GM12878 (cell line): Measurements from ENCODE around the gene SKIC8. TPM values are rescaled to one million over a fixed set of nuclear protein-coding genes. Genes with fewer than 3 reads are reported as not detected.

Experiments
- ATF7 ChIP-seq: fragments of 450-650 bp; IDR thresholded peaks from 2 replicates; pipeline ENCODE4 v1.6.1; 2016; ENCODE audit warnings: low read depth, mild to moderate bottlenecking
- BACH1 ChIP-seq: fragments of 450-650 bp; IDR thresholded peaks from 2 replicates; pipeline ENCODE4 v1.6.1; 2017; ENCODE audit warnings: mild to moderate bottlenecking, borderline replicate concordance
- CBFB ChIP-seq: IDR thresholded peaks from 2 replicates; pipeline ENCODE4 v1.6.1; 2016; ENCODE audit warnings: antibody characterized with exemption, low read depth
- CHD4 ChIP-seq: fragments of 200-600 bp; sonication (generic); IDR thresholded peaks from 2 replicates; pipeline ENCODE4 v1.6.1; 2016; ENCODE audit warnings: mild to moderate bottlenecking
- DPF2 ChIP-seq: fragments of 450-650 bp; IDR thresholded peaks from 2 replicates; pipeline ENCODE4 v1.6.1; 2017; ENCODE audit warnings: mild to moderate bottlenecking
- GATAD2B ChIP-seq: fragments of 450-650 bp; conservative IDR thresholded peaks from 2 replicates; pipeline ENCODE4 v1.6.1; 2017; ENCODE audit warnings: low read depth, mild to moderate bottlenecking, moderate library complexity
- HDGF ChIP-seq: fragments of 450-650 bp; IDR thresholded peaks from 2 replicates; pipeline ENCODE4 v1.6.1; 2016; ENCODE audit warnings: antibody characterized with exemption
- IKZF1 ChIP-seq: fragments of 450-650 bp; conservative IDR thresholded peaks from 2 replicates; pipeline ENCODE4 v1.6.1; 2017; ENCODE audit warnings: antibody characterized with exemption, mild to moderate bottlenecking
- KAT2A ChIP-seq: conservative IDR thresholded peaks from 2 replicates; pipeline ENCODE4 v1.6.1; 2011; ENCODE audit warnings: low read depth, low read length; ENCODE audit not compliant: control insufficient read depth
- MEF2B ChIP-seq: fragments of 450-650 bp; IDR thresholded peaks from 2 replicates; pipeline ENCODE4 v1.6.1; 2018; ENCODE audit warnings: mild to moderate bottlenecking, moderate library complexity; ENCODE audit not compliant: partially characterized antibody, poor library complexity, severe bottlenecking
- NFIC ChIP-seq: IDR thresholded peaks from 2 replicates; pipeline ENCODE4 v1.6.1; 2012; ENCODE audit warnings: low read depth, mild to moderate bottlenecking, inconsistent platforms, low read length, moderate library complexity
- NFYA ChIP-seq: IDR thresholded peaks from 2 replicates; pipeline ENCODE4 v1.6.1; 2011; ENCODE audit warnings: low read depth, mild to moderate bottlenecking, low read length, improper control_type of control experiment, borderline replicate concordance
- NR2F1 ChIP-seq: fragments of 450-650 bp; conservative IDR thresholded peaks from 2 replicates; pipeline ENCODE4 v1.6.1; 2017; ENCODE audit warnings: mild to moderate bottlenecking
- PAX5 ChIP-seq: IDR thresholded peaks from 2 replicates; pipeline ENCODE4 v1.6.1; 2011; ENCODE audit warnings: low read depth, low read length, borderline replicate concordance
- PML ChIP-seq: IDR thresholded peaks from 2 replicates; pipeline ENCODE4 v1.6.1; 2012; ENCODE audit warnings: low read length, inconsistent platforms
- POLR2A ChIP-seq: IDR thresholded peaks from 2 replicates; pipeline ENCODE4 v1.6.1; 2011; ENCODE audit warnings: low read depth, mild to moderate bottlenecking, low read length
- RAD21 ChIP-seq: IDR thresholded peaks from 2 replicates; pipeline ENCODE4 v1.6.1; 2011; ENCODE audit warnings: mild to moderate bottlenecking, low read depth, low read length, moderate library complexity; ENCODE audit not compliant: insufficient read depth
- RELA ChIP-seq: fragments of 450-650 bp; IDR thresholded peaks from 2 replicates; pipeline ENCODE4 v1.8.0; 2014; ENCODE audit warnings: borderline replicate concordance; ENCODE audit not compliant: partially characterized antibody
- ZNF622 ChIP-seq: fragments of 450-650 bp; IDR thresholded peaks from 2 replicates; pipeline ENCODE4 v1.6.1; 2017; ENCODE audit warnings: mild to moderate bottlenecking, inconsistent platforms
- polyA plus RNA-seq, 11 experiments: library from polyadenylated mRNA; depleted of rRNA in 4 of 11; unstranded in 6 of 11; stranded (reverse) in 5 of 11; fragments of >200 nt; fragmentation: Nextera tagmentation in 4 of 11; fragmentation: Illumina TruSeq in 1 of 11; extraction: Ambion mirVana in 4 of 11; extraction: Trizol in 1 of 11; gene quantifications; 1 replicate in 1 of 11; 2 replicates in 10 of 11; pipeline versions ENCODE4 v1.2.1 to v1.2.3, GENCODE V29; 2011 to 2016; ENCODE audit warnings: inconsistent platforms in 2 of 11, missing spikeins in 2 of 11, low read depth in 1 of 11
- total RNA-seq, 4 experiments: library from RNA; depleted of rRNA in 3 of 4; stranded (reverse); fragments of >200 nt in 3 of 4; fragmentation: Illumina TruSeq in 1 of 4; extraction: Trizol in 1 of 4; gene quantifications; 2 replicates each; pipeline versions ENCODE4 v1.2.1 to v1.2.3, GENCODE V29; 2013 to 2021
- TF ChIP-seq, protein P1 (sequence below): fragments of 450-650 bp; IDR thresholded peaks from 2 replicates; pipeline ENCODE4 v1.6.1; 2017; ENCODE audit warnings: mild to moderate bottlenecking, low read depth, inconsistent platforms; ENCODE audit not compliant: poor library complexity, severe bottlenecking
- TF ChIP-seq, protein P2 (sequence below): fragments of 450-650 bp; IDR thresholded peaks from 2 replicates; pipeline ENCODE4 v1.6.1; 2017; ENCODE audit warnings: mild to moderate bottlenecking
- TF ChIP-seq, protein P3 (sequence below): fragments of 450-650 bp; IDR thresholded peaks from 2 replicates; pipeline ENCODE4 v1.6.1; 2017; ENCODE audit warnings: mild to moderate bottlenecking, moderate library complexity
- TF ChIP-seq, protein P4 (sequence below): IDR thresholded peaks from 2 replicates; pipeline ENCODE4 v1.6.1; 2011; ENCODE audit warnings: mild to moderate bottlenecking, low read depth, low read length, moderate library complexity; ENCODE audit not compliant: insufficient replicate concordance

Gene SKIC8
- total and polyA plus RNA-seq, 10 of the 15 experiments (the other 5 are each of a cell fraction or from before 2014, with no cell fraction given), result 57.0 to 288 (median 128) TPM

DNA sequence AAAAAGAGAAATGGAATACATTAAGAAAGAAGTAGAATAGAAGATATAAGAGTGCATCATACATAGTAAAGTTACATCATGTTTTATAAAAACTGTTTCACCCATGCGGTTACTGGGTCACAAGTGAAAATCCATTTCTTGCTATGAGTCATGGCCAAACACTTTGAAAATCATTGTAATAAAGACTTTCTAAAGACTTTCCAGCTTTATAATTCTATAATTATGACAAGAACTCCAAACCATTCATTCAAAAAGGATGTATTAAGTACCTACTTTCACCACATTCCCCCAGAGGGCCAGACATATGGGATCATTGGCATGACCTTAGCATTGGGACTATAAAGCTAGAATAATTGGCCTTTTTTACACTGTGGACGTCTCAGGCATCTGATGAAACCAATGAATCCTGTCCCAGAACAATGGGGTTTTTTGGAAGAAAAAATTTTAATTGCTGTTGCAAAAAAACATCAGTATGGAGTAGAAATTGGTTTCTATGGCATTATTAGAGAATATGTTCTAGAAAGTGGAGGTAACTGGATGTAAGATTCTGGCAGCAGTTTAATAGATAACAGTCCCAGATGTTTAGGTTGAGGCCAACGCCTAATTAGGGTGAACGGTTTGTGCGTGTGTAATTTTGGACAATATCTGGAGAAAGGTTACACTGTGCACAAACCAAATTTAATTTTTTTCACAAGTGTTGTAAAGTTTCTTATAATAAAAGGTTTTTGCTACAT lies 3.3 kb upstream of the SKIC8 start (continued):
- TF ChIP-seq BACH1 (no peak), CHD4 (no peak), PAX5 (no peak), IKZF1 (no peak; the same call in 1 of the 2 replicates), NFIC (peak; percentile 69), DPF2 (no peak), NFYA (no peak), POLR2A (no peak), KAT2A (no peak), GATAD2B (no peak), CBFB (no peak), ATF7 (peak; percentile 89), HDGF (no peak), RAD21 (no peak), RELA (no peak), PML (no peak), ZNF622 (no peak), NR2F1 (peak; percentile 94), MEF2B (peak; percentile 29)
- TF ChIP-seq, protein P1, sequence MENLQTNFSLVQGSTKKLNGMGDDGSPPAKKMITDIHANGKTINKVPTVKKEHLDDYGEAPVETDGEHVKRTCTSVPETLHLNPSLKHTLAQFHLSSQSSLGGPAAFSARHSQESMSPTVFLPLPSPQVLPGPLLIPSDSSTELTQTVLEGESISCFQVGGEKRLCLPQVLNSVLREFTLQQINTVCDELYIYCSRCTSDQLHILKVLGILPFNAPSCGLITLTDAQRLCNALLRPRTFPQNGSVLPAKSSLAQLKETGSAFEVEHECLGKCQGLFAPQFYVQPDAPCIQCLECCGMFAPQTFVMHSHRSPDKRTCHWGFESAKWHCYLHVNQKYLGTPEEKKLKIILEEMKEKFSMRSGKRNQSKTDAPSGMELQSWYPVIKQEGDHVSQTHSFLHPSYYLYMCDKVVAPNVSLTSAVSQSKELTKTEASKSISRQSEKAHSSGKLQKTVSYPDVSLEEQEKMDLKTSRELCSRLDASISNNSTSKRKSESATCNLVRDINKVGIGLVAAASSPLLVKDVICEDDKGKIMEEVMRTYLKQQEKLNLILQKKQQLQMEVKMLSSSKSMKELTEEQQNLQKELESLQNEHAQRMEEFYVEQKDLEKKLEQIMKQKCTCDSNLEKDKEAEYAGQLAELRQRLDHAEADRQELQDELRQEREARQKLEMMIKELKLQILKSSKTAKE, result no peak
- TF ChIP-seq, protein P2, sequence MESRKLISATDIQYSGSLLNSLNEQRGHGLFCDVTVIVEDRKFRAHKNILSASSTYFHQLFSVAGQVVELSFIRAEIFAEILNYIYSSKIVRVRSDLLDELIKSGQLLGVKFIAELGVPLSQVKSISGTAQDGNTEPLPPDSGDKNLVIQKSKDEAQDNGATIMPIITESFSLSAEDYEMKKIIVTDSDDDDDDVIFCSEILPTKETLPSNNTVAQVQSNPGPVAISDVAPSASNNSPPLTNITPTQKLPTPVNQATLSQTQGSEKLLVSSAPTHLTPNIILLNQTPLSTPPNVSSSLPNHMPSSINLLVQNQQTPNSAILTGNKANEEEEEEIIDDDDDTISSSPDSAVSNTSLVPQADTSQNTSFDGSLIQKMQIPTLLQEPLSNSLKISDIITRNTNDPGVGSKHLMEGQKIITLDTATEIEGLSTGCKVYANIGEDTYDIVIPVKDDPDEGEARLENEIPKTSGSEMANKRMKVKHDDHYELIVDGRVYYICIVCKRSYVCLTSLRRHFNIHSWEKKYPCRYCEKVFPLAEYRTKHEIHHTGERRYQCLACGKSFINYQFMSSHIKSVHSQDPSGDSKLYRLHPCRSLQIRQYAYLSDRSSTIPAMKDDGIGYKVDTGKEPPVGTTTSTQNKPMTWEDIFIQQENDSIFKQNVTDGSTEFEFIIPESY, result no peak
- TF ChIP-seq, protein P3, sequence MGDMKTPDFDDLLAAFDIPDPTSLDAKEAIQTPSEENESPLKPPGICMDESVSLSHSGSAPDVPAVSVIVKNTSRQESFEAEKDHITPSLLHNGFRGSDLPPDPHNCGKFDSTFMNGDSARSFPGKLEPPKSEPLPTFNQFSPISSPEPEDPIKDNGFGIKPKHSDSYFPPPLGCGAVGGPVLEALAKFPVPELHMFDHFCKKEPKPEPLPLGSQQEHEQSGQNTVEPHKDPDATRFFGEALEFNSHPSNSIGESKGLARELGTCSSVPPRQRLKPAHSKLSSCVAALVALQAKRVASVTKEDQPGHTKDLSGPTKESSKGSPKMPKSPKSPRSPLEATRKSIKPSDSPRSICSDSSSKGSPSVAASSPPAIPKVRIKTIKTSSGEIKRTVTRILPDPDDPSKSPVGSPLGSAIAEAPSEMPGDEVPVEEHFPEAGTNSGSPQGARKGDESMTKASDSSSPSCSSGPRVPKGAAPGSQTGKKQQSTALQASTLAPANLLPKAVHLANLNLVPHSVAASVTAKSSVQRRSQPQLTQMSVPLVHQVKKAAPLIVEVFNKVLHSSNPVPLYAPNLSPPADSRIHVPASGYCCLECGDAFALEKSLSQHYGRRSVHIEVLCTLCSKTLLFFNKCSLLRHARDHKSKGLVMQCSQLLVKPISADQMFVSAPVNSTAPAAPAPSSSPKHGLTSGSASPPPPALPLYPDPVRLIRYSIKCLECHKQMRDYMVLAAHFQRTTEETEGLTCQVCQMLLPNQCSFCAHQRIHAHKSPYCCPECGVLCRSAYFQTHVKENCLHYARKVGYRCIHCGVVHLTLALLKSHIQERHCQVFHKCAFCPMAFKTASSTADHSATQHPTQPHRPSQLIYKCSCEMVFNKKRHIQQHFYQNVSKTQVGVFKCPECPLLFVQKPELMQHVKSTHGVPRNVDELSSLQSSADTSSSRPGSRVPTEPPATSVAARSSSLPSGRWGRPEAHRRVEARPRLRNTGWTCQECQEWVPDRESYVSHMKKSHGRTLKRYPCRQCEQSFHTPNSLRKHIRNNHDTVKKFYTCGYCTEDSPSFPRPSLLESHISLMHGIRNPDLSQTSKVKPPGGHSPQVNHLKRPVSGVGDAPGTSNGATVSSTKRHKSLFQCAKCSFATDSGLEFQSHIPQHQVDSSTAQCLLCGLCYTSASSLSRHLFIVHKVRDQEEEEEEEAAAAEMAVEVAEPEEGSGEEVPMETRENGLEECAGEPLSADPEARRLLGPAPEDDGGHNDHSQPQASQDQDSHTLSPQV, result no peak
- TF ChIP-seq, protein P4, sequence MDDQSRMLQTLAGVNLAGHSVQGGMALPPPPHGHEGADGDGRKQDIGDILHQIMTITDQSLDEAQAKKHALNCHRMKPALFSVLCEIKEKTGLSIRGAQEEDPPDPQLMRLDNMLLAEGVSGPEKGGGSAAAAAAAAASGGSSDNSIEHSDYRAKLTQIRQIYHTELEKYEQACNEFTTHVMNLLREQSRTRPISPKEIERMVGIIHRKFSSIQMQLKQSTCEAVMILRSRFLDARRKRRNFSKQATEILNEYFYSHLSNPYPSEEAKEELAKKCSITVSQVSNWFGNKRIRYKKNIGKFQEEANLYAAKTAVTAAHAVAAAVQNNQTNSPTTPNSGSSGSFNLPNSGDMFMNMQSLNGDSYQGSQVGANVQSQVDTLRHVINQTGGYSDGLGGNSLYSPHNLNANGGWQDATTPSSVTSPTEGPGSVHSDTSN, result no peak
